GM19438 (cell line): ENCODE data around the gene ST6GALNAC4.

Experiments used
- ATAC-seq: cut with Tn5 transposase; IDR thresholded peaks from one replicate; pipeline ENCODE4 v1.9.1; 2021; ENCODE audit warnings: low read depth; ENCODE audit not compliant: unreplicated experiment

ST6GALNAC4 gene

DNA sequence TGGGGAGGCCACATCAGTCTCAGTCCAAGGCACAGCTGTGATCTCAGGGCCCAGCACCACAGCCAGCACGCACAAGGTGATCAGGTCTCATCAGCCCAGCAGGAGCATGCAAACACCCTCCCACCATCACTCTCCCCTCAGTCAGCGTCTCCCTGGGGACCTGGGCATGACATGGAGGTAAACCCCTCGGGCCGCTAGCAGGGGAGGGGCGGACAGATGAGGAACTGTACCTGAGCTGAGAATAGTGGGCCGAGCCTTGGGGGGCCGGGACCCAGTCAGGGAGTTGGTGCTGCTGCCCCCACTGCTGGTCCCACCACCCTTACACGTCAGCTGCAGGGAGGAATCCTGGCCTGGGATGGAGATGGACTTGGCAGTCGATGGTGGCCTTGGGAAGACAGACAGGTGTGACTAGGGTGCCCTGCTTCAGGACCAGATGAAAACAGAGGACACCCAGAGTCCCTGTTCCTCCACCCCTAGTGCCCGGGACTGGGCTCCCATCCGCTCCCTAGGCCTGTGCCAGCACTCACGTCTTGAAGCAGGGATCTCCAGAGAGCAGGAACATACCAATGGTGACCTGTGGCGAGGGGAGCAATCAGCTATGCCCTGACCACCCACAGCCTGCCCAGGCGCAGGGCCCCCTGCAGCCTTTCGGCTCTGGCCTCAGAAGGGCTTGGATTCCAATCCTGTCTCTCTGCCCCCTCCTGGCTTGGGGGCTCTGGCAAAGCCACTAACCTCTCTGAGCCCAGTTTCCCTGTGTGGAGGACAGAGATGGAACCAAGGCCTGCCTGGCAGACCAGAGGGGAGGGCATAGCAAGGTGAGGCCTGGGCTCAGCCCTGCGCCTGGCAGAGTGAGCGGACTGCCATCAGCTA is 31.2 kb upstream of the ST6GALNAC4 start:
- ATAC-seq: no peak

DNA sequence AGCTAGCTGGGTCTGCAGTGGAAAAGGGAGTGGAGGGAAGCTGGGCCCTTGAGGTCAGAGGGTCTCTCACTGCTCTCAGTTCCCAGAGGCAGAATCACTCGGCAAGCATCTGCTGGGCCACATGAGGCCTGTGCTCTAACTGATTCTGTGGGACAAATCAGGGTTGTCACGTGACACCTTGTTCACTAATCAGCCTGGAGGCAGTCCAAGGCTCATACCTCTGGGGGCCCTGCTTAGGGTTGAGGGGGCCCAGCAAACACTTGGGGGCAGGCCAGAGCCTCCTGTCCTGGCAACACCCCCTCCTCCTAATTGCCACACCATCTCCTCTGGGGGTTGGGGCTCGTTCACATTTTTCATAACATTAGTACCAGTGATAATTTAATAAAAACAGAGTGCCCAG is 29.9 kb upstream of the ST6GALNAC4 start:
- ATAC-seq: no peak

DNA sequence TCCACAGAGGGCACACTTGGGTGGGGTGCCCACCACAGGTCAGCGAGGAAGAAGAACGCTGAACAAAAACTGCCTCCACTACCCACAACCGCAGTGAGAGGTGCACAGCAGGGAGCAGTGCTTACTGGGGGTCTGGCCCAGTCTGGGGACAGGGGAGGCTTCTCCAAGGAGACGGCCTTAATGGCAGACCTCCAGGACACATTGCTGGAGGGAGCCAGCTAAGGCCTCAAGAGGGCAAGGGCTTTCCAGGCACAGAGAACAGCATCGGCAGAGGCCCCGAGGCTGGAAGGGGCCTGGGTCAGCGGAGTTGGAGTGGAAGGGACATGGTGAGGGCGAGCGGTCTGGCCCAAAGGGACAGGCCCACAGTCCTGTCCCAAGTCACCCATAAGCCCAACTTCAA is 29.1 kb upstream of the ST6GALNAC4 start:
- no peak for ATAC-seq

DNA sequence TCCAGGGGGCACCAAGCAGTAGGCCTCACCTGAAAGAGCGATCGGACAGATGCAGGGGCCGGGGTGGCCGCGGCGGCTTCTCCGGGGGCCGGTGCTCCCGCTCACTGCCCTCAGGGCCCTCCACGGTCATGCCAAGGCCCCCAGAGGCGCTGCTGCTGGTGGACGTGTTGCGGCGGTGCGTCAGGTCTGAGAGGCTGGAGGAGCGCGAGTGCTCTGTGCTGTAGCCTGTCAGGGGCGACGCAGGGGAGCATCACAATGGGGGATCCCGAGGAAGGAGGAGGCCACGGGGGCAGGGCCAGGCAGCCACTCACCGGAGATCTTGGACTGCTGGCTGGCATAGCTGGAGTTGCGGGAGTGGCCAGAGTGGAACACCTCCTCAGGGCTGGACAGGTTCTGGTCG is 28.5 kb upstream of the ST6GALNAC4 start:
- no peak for ATAC-seq

DNA sequence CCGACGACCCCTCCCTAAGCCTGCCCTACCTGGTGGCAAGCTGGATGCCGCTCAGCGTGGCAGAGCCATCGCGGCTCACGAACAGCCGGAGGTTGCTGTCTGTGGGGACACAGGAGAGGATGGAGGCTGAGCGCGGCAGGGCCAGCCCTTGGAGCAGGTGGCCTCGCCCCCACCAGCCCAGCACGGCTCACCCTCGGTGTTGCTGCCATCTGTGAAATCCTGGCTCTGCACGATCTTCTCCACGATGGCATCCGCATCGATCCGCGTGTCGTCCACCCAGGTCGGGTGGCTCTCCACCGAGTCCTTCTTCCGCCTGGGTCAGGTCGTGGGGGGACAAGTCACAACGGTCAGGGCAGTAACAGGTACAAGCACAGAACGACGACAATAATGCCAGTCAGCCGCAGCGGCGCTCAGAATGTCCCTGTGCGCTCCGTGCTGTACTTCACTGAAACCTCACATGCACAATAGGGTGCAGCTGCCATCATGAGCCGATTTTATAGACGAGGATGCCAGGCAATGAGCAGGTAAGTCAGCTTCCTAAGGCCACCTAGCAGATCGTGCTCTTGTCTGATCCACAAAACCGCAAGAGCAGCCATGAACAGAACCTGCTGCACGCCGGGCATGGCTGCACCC is 27.9 kb upstream of the ST6GALNAC4 start:
- no peak for ATAC-seq

DNA sequence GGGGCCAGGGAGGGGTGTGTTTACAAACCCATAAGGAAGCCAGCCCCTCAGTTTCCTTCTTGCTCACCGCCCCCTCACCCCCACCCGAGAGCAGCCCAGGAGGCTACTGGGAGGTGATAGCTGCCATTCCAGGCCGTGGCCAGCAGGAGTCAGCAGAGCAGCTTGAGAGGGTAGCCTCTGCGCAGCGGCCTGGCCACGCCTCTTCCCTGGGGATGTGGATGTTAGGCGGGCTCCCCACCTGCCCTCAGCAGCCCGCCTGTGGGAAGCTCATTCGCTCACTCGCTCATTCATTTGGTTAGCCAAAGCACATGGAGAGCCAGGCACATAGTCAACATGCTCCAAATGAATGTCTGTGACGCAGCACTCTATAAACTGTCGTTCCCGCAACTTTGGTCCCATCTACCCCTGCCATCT is 26.9 kb upstream of the ST6GALNAC4 start:
- peak; percentile 61 for ATAC-seq

DNA sequence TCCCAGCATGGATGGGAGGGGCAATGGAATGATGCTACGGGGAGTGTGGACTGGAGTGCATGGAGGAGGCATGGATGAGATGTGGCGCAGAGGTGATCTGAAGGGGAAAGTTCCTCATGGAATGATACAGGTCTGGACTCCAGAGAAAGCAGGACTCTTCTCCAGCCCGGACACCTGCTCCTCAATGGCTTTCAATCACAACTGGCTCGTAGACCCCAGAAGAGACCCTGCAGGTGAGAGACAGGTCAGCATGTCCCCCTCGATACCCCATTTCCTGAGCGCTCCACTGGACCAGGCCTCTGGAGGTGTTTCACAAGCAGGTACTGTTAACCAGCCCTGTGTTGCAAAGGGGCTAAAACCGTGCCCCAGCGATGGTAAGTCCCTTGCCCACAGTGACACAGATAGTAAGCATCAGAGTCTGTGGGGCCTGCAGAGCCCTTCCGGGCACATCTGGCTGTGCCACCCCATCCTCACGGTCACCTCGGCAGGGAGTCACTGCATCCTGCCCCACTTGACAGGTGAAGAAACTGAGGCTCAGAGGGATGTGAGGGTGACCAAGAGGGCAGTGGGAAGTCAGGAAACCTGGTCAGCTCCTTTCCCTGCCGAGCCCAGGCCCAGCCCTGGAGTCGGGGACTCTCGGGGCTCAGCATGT is 26.3 kb upstream of the ST6GALNAC4 start:
- ATAC-seq: no peak

DNA sequence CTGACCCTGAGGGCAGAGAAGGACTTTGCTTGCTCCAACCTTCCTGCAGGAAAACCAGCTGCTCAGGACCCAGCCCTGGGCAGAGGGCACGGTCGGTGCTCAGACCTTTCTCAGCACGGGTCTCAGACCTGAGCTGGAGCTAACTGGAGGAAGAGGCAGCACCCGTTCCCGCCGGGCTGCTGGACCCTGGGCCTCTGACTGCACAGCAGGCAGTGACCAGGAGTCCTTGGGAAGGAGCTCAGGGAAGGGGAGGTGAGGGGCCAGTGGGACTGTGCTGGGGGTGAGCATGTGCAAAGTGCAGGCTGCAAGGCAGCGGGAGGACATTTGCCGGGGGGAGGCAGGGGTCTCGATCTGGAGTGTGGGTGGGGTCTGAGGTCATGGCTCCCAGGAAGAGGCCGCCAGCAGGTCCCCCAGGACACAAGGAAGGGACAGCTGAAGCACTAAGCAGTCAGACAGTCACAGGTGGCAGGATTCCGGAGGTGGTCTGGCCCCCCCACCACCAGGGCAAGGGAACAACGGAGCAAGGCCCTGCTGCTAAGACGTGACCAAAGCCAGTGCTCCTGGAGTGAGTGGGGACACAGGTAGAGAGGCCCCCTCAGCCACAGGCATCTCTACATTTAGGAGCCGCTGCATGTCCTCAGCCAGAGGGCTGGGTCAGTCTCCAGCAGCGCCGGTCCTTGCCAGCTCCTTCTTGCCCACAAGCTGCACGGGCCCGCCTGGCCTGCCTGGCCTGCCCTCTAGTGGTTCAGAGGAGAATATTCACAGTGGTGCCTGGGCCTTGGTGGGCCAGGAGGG is 25.6 kb upstream of the ST6GALNAC4 start:
- ATAC-seq: no peak

DNA sequence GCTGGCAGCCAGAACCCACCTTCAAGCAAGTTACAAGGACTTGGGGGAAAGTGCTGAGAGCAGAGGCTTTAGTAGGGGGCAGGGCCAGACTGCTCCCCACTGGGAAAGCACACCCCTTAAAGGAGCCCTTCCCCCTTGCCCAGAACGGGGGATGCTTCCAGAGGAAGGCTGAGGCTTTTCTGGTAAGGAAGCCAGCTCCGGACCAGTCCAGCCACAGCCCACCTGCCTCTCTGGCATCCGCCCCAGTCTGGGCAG is 25.0 kb upstream of the ST6GALNAC4 start:
- no peak for ATAC-seq

DNA sequence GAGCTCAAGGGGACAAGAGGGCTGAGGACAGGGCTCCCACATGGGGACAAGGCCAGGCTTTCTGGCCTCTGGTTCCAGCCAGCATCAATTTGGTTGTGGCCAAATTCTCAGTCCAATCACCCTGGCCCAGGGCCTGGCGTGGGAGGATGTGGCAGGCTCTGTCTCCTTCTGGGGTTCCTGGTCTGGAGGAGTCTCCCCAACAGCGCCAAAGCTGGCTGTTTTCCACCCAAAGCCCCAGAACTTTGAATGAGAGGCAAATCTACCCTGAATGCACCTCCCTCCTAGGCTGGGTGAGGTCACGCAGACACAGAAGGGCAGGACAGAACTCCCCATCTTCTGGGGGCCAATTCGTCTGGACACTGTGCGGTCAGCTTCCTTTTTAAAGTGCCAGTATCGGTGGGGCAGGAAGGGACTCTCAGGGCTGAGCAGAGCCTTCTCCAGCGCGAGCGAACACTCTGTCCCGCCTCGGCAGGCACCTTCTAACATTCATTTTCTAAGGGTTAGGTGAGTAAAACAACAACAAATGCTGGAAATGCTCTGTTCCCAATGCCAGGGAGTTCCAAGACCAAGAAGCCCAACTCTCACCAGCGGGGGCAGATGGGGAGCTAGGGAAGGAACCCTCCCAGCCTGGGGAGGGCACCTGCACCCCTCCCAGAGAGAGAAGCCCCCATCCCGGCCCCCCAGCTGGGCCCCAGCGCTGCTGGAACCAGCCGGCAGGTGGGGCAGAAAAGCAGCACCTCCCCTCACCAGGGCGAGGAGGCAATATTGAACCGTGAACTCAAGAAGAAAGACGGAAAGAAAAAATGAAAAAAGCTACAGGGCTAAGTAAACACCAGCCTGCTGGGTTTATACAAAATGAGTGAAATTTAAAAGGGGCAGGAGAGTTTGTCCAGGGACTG is 24.5 kb upstream of the ST6GALNAC4 start:
- ATAC-seq: no peak

DNA sequence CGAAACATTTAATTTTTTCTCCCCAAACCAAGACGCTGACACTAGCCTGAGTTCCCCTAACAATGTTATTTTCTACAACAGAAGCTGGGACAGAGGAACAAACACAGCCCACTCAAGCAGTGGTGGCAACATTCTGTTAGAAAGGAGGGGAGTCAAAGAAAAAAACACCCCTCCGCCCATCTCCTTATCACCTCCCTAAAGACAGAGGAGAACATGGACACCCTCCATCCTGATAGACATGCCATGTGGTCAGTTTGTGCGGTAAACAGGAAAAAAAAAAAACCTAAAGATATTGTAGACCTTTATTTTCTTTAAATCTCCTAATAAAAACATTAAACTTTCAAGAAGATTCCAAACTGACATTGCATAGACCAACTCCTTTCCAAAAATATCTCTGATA is 23.8 kb upstream of the ST6GALNAC4 start:
- ATAC-seq: no peak

DNA sequence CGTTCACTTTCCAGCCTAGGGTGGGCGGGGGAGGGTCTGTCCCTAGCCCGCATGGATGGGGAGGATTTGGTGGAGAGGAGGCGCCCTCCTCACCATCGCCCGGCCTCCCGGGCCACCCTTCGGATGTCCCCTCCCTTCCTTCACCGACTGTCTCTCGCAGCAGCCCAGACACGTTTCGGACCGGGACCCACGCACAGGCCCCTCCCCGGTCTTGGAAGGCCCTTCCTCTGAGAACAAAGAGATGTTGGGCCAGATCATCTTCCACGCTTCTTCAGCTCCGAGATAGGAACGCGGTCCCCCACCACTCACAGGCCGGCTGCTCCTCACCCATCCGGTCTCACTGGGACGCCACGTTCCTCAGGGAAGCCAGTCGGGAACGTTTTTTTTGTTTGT is 21.5 kb upstream of the ST6GALNAC4 start:
- ATAC-seq: no peak

DNA sequence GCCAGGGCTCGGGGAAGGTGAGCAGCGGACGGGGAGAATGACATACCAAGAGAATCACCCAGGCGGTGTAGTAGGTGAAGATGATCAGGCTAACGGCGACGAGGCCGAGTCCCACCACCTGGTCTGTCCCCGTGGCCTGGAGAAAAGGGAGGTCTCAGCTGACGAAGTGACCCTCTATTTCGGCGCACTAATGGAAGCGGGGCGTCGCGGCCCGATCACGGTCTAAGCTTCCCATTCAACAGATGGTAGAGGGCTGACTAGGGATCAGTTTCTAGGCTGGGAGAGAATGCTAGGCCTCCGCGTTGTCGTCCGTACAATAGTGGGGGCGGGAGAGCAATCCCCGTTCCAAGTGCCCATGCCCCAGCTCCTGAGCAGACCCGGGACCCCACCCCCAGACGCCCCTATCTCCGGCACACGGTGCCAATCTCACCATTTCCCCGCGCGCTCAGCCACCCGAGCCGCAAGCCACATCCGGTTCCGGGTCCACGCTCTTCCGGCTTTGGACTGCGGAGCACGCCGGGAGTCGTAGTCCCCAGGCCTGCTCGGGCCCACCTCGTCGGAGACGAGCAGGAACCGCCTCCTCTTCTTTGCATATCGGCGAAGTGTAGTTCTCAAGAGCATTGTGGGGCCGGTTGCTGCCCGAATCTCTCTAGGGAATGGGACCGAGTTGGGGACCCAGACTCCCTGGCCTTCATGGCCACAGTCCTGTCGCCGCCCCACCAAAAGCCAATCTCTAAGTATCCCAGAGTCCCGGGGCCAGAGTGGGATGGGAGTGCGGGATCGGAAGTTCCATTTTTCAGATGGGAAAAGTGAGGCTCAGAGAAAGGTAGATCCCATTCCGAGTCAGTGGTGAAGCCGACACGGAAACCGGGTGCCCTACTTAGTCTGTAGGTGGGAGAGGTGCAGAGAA is 20.8 kb upstream of the ST6GALNAC4 start, which contains the start of gene DPM2:
Gene DPM2, minus strand, starts transcription at position 467 of the 910 bp plus-strand sequence. Its CDS starts 34 bp downstream, at position 433.
- ATAC-seq: peak; percentile 84

DNA sequence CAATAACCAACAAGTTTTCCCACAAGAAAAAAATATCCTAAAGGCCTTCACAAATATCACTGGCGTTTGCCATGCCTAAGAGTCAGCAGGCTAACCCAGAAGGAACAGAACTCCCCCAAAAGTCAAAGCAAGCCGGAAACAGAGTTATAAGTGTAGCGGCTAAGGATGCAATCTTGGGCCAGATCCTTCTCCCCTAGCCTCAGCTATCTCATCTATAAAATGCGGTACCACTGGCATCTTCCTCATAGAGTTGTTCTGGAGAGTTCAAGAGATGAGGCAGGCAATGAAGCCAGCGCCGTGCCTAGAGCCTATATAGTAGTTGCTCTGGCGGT is 20.2 kb upstream of the ST6GALNAC4 start:
- ATAC-seq: no peak

DNA sequence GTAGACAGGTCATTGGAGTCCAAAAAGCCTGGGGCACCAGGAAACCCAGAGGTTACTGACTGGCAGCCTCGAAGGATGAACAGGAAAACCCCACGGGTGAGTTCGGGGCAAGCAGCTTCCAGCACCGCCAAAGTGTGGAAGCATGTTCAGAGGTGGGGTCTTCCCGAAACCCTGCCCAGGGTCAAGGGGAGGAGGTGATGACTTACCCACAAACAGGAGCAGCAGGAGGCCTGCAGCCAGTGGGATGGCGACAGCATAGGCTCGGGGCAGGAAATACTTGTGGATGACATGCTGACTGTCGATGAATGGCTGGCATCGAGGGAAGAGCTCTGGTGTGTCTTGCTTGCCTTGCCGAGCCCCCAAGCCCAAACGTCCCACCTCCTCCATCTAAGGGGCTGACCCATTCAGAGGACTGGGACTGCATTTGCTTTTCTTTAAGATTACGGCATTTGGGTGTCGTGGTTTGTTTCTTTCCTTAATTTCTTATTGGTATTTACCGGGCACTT is 19.6 kb upstream of the ST6GALNAC4 start:
- no peak for ATAC-seq

DNA sequence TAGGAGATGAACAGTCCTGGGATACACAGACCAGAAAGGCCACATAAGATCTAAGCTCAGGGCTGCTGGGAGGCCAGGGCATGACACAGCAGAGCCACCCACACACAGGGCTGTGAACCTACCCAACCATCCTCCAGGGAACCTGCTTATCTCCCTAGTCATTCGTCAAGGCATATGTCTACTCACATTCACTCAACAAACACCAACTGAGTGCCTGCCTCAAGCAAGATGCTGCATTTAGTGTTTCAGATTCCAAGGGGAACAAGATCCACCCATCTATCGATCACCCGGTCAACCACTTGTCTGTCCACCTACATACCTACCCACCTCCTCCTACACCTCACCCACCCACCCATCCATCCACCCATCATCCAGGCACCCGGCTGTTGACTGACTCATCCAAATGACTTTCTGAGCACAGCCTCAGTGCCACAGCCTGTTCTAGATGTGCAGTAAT is 19.0 kb upstream of the ST6GALNAC4 start:
- no peak for ATAC-seq

DNA sequence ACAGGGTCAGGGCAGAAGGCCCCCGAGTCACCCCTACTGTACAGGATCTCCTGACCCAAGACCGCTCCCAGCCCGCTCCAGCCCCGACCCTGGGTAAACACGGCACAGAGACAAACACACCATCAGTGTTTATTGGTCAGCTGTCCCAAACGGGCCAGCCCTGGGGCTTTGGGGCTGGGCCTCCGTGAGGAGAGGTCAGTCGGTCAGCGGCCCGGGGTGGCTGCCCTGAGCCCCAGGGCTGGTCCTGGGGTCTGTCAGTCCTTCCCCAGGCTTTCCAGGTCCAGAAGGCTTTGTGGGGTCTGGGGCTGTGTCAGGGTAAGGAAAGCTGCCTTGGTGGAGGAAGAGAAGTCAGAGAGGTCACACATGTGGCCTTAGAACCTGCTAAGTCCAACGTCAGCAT is 18.1 kb upstream of the ST6GALNAC4 start:
- ATAC-seq: no peak

DNA sequence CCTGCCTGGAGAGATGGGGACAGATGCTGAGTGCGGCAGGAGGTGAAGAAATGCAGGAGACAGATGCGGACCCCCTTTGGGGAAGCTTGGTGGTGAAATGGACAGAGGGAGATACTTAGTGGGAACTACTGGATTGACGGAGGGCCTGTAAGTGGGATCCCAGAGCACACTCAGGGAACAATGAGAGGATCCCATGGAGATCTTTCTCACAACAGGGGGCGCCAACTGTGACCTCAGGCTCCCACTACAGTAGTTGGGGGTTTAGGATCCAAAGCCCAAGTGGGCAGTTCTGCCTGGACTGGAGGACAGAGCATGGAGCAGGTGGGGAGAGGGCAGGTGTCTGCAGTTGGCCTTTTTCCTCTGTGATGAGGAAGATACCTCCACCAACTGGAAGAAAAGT is 17.4 kb upstream of the ST6GALNAC4 start:
- ATAC-seq: no peak
